Common myeloid progenitor, CD34-positive (primary cell): ENCODE measurements around the gene ZNF451.

Source experiments
- CTCF ChIA-PET: fragments of 350-600 bp; sonication (Branson Sonifier 250); formaldehyde crosslinking; loops from one replicate; lab custom pipeline; 2021; ENCODE audit warnings: antibody characterized with exemption; lab: Charles Lee
- POLR2A ChIA-PET: fragments of 350-600 bp; sonication (Branson Sonifier 250); formaldehyde crosslinking; loops from one replicate; lab custom pipeline; 2021; ENCODE audit warnings: antibody characterized with exemption; lab: Charles Lee
- DNase-seq, 3 donors: peaks; one replicate each; pipeline versions ENCODE4 v3.0.0 to v3.0.0-alpha.2; 2013
- H3K27ac ChIP-seq, 2 experiments: 1 replicate in 1 of 2; 2 replicates in 1 of 2; pipeline ENCODE4 v1.7.0; 2013; ENCODE audit warnings: inconsistent platforms in 2 of 2, low read length in 2 of 2, mild to moderate bottlenecking in 2 of 2, low read depth in 1 of 2, moderate library complexity in 1 of 2; ENCODE audit not compliant: severe bottlenecking in 2 of 2, insufficient read depth in 1 of 2, poor library complexity in 1 of 2
- H3K27me3 ChIP-seq, 5 experiments: replicated peaks in 2 of 5; 1 replicate in 3 of 5; 2 replicates in 2 of 5; pipeline versions ENCODE4 v1.6.1 to v1.7.0; 2013; ENCODE audit warnings: low read length in 4 of 5, mild to moderate bottlenecking in 2 of 5, moderate library complexity in 2 of 5, inconsistent platforms in 1 of 5; ENCODE audit not compliant: insufficient read depth in 5 of 5, control insufficient read depth in 4 of 5
- H3K36me3 ChIP-seq, 4 experiments: 1 replicate in 2 of 4; 2 replicates in 2 of 4; pipeline versions ENCODE4 v1.6.1 to v1.7.0; 2013; ENCODE audit warnings: low read length in 3 of 4, control low read depth in 1 of 4, mild to moderate bottlenecking in 1 of 4; ENCODE audit not compliant: control insufficient read depth in 4 of 4, insufficient read depth in 4 of 4
- H3K4me1 ChIP-seq, 4 experiments: 1 replicate in 3 of 4; 2 replicates in 1 of 4; pipeline versions ENCODE4 v1.6.1 to v1.7.1; 2013; ENCODE audit warnings: low read length in 3 of 4, mild to moderate bottlenecking in 3 of 4, control low read depth in 1 of 4, inconsistent platforms in 1 of 4, moderate library complexity in 1 of 4; ENCODE audit not compliant: control insufficient read depth in 4 of 4, insufficient read depth in 4 of 4; ENCODE audit errors: control extremely low read depth in 1 of 4
- H3K4me3 ChIP-seq, 7 experiments: 1 replicate in 4 of 7; 2 replicates in 3 of 7; pipeline versions ENCODE4 v1.5.1 to v1.7.0; 2013; ENCODE audit warnings: mild to moderate bottlenecking in 7 of 7, low read length in 6 of 7, moderate library complexity in 6 of 7, inconsistent platforms in 2 of 7, low read depth in 2 of 7, control low read depth in 1 of 7; ENCODE audit not compliant: insufficient read depth in 4 of 7, control insufficient read depth in 1 of 7; ENCODE audit errors: extremely low read depth in 1 of 7
- H3K9me3 ChIP-seq, 5 experiments: 1 replicate in 4 of 5; 2 replicates in 1 of 5; pipeline versions ENCODE4 v1.6.1 to v1.7.1; 2013; ENCODE audit warnings: low read length in 4 of 5, mild to moderate bottlenecking in 2 of 5, inconsistent platforms in 1 of 5, low read depth in 1 of 5, moderate library complexity in 1 of 5; ENCODE audit not compliant: control insufficient read depth in 4 of 5, insufficient read depth in 2 of 5; ENCODE audit errors: control extremely low read depth in 1 of 5
- WGBS: methylation state at CpG from one replicate; pipeline ENCODE4 v1.1.5; 2013; ENCODE audit not compliant: insufficient coverage; 5-methylcytosine and 5-hydroxymethylcytosine counted together

The ZNF451 gene

DNA sequence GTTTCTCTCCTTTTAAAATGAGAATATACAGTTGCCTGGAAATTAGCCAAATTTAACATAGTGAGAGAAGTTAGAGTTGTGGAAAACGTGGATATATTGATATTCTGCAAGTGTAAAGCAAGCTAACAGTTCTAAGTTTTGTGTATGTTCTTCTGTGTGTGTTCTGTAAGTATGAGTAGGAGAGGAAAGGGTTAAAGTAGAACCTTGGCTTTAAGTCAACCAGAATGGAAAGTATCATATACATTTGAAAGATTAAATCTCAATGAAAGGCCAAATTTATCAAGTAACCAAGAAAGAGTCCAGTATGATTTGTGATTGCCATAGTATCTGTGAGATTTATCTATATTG, 52.2 kb downstream of the ZNF451 start:
- Histone ChIP-seq H3K27me3 (no peaks in the 10 kb centered on the region), H3K9me3 (peaks cover 0 to 5% (median 0%) of the 10 kb centered on the region in 5 experiments), H3K4me1 (no peaks in the 10 kb centered on the region), H3K27ac (no peak overlapping the region), H3K4me3 (no peak overlapping the region), H3K36me3 (peaks cover 9 to 43% (median 25%) of the 10 kb centered on the region in 4 experiments)
- DNase-seq: no peak
- CTCF ChIA-PET: no interaction called here
- POLR2A ChIA-PET: no interaction called here
- WGBS: 100% methylated on average over 1 of the region's 1 CpG

DNA sequence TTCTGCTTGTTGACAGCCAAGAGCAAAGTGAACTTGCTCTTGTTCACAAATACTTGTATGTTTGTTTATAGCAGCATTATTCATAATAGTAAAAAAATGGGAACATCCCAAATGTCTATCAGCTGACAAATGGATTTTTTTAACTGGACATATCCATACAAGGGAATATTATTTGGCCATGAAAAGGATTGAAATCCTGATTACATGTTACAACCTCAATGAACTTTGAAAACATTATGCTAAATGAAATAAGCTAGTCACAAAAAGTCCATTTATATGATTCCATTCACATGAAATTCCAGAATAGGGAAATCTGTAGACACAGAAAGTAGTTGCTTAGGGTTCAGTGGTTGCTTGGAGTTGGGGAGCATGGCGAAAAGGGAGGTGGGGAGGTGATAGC, 53.7 kb downstream of the ZNF451 start:
- H3K4me1 ChIP-seq: no peaks in the 10 kb centered on the region
- peaks cover 15 to 51% (median 30%) of the 10 kb centered on the region in 4 experiments for H3K36me3 ChIP-seq
- no peaks in the 10 kb centered on the region for H3K27me3 ChIP-seq
- no CpG with 5 or more reads among the region's 1 CpG for WGBS
- peaks cover 0 to 5% (median 0%) of the 10 kb centered on the region in 5 experiments for H3K9me3 ChIP-seq
- POLR2A ChIA-PET: no interaction called here
- CTCF ChIA-PET: no interaction called here
- H3K4me3 ChIP-seq: no peak overlapping the region
- no peak for DNase-seq
- H3K27ac ChIP-seq: no peak overlapping the region

DNA sequence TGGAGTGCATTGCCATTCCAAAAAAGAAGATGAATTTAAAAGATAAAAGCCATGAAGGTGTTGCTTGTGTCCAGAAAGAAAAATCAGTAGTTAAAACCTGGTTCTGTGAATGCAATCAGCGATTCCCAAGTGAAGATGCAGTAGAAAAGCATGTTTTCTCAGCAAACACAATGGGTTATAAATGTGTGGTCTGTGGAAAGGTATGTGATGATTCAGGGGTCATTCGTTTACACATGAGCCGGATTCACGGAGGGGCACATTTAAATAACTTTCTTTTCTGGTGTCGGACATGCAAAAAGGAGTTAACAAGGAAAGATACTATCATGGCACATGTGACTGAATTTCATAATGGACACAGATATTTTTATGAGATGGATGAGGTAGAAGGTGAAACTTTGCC, 57.4 kb downstream of the ZNF451 start:
- no peak for DNase-seq
- WGBS: 94% methylated on average over 5 of the region's 5 CpGs
- Histone ChIP-seq H3K36me3 (peaks cover 15 to 52% (median 30%) of the 10 kb centered on the region in 4 experiments), H3K27me3 (no peaks in the 10 kb centered on the region), H3K4me1 (no peaks in the 10 kb centered on the region), H3K27ac (no peak overlapping the region), H3K9me3 (peaks cover 0 to 2% (median 0%) of the 10 kb centered on the region in 5 experiments), H3K4me3 (no peak overlapping the region)
- ChIA-PET POLR2A (no interaction called here), CTCF (interaction anchor here (0.7 kb wide), 1 partner anchor 15 kb away, joined by 3 read pairs; no protein-coding TSS in a partner anchor)

DNA sequence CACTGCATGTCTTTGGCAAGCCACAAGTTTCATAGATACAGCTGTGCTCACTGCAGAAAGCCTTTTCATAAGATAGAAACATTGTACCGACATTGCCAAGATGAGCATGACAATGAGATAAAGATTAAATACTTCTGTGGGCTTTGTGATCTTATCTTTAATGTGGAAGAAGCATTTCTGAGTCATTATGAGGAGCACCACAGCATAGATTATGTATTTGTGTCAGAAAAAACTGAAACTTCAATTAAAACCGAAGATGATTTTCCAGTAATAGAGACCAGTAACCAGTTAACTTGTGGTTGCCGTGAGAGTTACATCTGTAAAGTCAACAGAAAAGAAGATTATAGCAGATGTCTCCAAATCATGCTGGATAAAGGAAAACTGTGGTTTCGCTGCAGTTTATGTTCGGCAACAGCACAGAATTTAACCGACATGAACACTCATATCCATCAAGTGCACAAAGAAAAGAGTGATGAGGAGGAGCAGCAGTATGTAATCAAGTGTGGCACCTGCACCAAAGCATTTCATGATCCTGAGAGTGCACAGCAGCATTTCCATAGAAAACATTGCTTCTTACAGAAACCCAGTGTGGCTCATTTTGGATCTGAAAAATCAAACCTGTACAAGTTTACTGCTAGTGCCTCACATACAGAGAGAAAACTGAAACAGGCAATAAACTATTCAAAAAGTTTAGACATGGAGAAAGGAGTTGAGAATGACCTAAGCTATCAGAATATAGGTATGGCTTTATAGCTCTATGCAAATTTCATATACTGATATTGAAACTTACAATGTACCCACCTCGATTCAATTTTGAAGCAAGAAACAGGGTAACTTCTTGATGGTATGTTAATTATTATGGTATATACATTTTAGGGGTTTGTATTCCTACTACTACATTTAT, 58.2 kb downstream of the ZNF451 start:
- POLR2A ChIA-PET: no interaction called here
- peaks cover 15 to 52% (median 30%) of the 10 kb centered on the region in 4 experiments for H3K36me3 ChIP-seq
- no peaks in the 10 kb centered on the region for H3K27me3 ChIP-seq
- DNase-seq: no peak
- CTCF ChIA-PET: no interaction called here
- no peaks in the 10 kb centered on the region for H3K4me1 ChIP-seq
- H3K27ac ChIP-seq: no peak overlapping the region
- 94% methylated on average over 2 of the region's 7 CpGs for WGBS
- H3K4me3 ChIP-seq: no peak overlapping the region
- H3K9me3 ChIP-seq: no peaks in the 10 kb centered on the region

DNA sequence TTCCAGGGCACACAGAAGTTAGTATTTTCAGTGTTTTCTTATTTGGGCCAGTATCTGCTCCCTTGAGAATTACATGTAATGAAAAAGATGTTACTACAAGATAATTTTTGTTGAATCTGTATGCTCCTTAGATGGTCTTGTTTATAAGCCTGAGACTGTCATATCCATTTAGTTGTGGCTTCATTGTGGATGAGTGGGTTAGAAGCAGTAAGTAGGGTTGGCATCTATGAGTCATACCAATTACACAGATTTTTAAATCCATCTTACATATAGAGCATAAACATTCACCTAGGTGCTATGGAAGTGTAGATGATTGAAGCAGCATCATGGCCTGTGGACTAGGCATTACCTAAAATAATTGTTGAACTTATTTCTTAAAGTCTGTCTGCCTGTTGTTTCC, 68.7 kb downstream of the ZNF451 start:
- Histone ChIP-seq H3K4me3 (no peak overlapping the region), H3K9me3 (peaks cover 0 to under 1% (median 0%) of the 10 kb centered on the region in 5 experiments), H3K27me3 (no peaks in the 10 kb centered on the region), H3K4me1 (no peaks in the 10 kb centered on the region), H3K36me3 (peaks cover 8 to 52% (median 21%) of the 10 kb centered on the region in 4 experiments), H3K27ac (no peak overlapping the region)
- DNase-seq: no peak
- ChIA-PET POLR2A (no interaction called here), CTCF (no interaction called here)

DNA sequence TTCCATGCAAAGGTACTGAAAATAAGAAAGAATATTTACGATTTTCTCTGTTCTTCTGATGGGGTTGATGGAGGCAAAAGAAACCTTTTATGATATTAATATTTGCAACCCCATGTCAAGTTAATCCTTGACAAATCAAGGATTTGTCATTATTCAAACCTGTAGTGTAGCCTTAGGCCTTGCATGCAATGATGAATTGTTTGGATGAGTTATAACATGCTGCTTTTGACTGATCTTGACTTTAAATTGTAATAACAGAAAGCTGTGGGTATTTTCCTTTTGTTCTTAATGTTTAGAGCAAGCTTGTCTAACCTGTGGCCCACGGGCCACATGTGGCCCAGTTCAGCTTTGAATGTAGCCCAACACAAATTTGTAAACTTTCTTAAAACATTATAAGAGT, 69.1 kb downstream of the ZNF451 start:
- Histone ChIP-seq H3K4me1 (peaks cover 0 to 3% (median 0%) of the 10 kb centered on the region in 4 experiments), H3K9me3 (peaks cover 0 to 4% (median 0%) of the 10 kb centered on the region in 5 experiments), H3K36me3 (peaks cover 5 to 54% (median 19%) of the 10 kb centered on the region in 4 experiments), H3K4me3 (no peak overlapping the region), H3K27me3 (no peaks in the 10 kb centered on the region), H3K27ac (no peak overlapping the region)
- ChIA-PET CTCF (no interaction called here), POLR2A (no interaction called here)
- DNase-seq: no peak
- no CpG with 5 or more reads among the region's 2 CpGs for WGBS

DNA sequence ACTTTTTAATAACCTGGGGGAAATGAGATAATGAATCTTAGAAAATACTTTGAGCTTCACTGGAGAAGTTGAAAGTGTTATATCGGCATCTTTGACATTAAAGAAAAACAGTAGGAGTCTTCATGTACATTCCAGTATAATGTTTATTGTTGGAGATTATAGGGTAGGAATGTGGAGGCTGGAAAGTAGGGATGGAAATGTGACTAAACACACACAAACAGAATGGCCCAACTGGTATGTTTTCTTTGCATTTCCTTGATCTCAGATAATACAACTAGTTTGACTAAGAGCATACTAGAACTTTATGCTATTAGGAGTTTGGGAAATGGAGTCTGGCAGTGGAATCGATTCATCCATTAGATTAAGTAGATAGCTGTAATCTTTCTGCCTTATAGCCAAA, 72.0 kb downstream of the ZNF451 start:
- POLR2A ChIA-PET: interaction anchor here (0.7 kb wide), 1 partner anchor 67 kb away, joined by 3 read pairs; no protein-coding TSS in a partner anchor
- no peak for DNase-seq
- CTCF ChIA-PET: interaction anchor here (0.8 to 0.9 kb wide), 3 partner anchors 10 to 15 kb away, joined by 3 read pairs; no protein-coding TSS in a partner anchor
- Histone ChIP-seq H3K27me3 (no peaks in the 10 kb centered on the region), H3K36me3 (peaks cover 7 to 58% (median 14%) of the 10 kb centered on the region in 4 experiments), H3K9me3 (peaks cover 0 to 19% (median 7%) of the 10 kb centered on the region in 5 experiments), H3K4me1 (peaks cover 0 to 3% (median 0%) of the 10 kb centered on the region in 4 experiments), H3K4me3 (no peak overlapping the region), H3K27ac (no peak overlapping the region)
- 100% methylated on average over 2 of the region's 2 CpGs for WGBS
